ENCODE data around the gene TARS1.
"Not testable (repeated sequence)": the region's sequence is repeated elsewhere in the genome, so short reads cannot be mapped to it uniquely, and the experiment has no call there.

TARS1 gene

GRCh38 chr5:33501899-33502298, 61.1 kb downstream of the TARS1 start:
- no peak overlapping the region for H3K27ac ChIP-seq
- no peak for DNase-seq (ENCODE audit: low spot score)
- no peak for TF ChIP-seq CTCF (conservative IDR thresholded peaks at IDR 0.05; ENCODE audit: low read depth)
- CTCF ChIA-PET = no interaction called here
- POLR2A ChIA-PET (ENCODE audit: low non-redundant PET) = no interaction called here

- ChIA-PET POLR2A (ENCODE audit: low non-redundant PET) (no interaction called here), CTCF (no interaction called here)
- no peak for TF ChIP-seq CTCF (conservative IDR thresholded peaks at IDR 0.05; ENCODE audit: low read depth)
- DNase-seq (ENCODE audit: low spot score) = no peak
- no peak overlapping the region for H3K27ac ChIP-seq
These were observed 63.8 kb downstream of the TARS1 start for GRCh38 chr5:33504570-33504969.

GRCh38 chr5:33507426-33507825, 66.7 kb downstream of the TARS1 start:
- TF ChIP-seq CTCF (conservative IDR thresholded peaks at IDR 0.05; ENCODE audit: low read depth) = no peak
- H3K27ac ChIP-seq = no peak overlapping the region
- DNase-seq (ENCODE audit: low spot score) = no peak
- POLR2A ChIA-PET (ENCODE audit: low non-redundant PET) = no interaction called here
- CTCF ChIA-PET = no interaction called here

GRCh38 chr5:33509036-33509435, 68.3 kb downstream of the TARS1 start:
- CTCF ChIA-PET = no interaction called here
- no peak for DNase-seq (ENCODE audit: low spot score)
- POLR2A ChIA-PET (ENCODE audit: low non-redundant PET) = no interaction called here
- TF ChIP-seq CTCF (conservative IDR thresholded peaks at IDR 0.05; ENCODE audit: low read depth) = no peak
- no peak overlapping the region for H3K27ac ChIP-seq

- POLR2A ChIA-PET (ENCODE audit: low non-redundant PET) = no interaction called here
- CTCF ChIA-PET = no interaction called here
- DNase-seq (ENCODE audit: low spot score) = no peak
These were observed 72.9 kb downstream of the TARS1 start for GRCh38 chr5:33513462-33514185.

GRCh38 chr5:33515366-33515765, 74.6 kb downstream of the TARS1 start:
- CTCF ChIA-PET = interaction anchor here (0.6 kb wide), 1 partner anchor 455 kb away, joined by 3 read pairs; no protein-coding TSS in a partner anchor

More at GRCh38 chr5:33513462-33514185, 72.9 kb downstream of the TARS1 start:
- no peak for TF ChIP-seq CTCF (conservative IDR thresholded peaks at IDR 0.05; ENCODE audit: low read depth)
- H3K27ac ChIP-seq = no peak overlapping the region

GRCh38 chr5:33516421-33516820, 75.7 kb downstream of the TARS1 start:
- no peak for DNase-seq (ENCODE audit: low spot score)
- CTCF ChIA-PET = interaction anchor here (0.6 kb wide), 1 partner anchor 600 kb away, joined by 3 read pairs; no protein-coding TSS in a partner anchor
- no peak for TF ChIP-seq CTCF (conservative IDR thresholded peaks at IDR 0.05; ENCODE audit: low read depth)
- no peak overlapping the region for H3K27ac ChIP-seq
- POLR2A ChIA-PET (ENCODE audit: low non-redundant PET) = no interaction called here

More at GRCh38 chr5:33515366-33515765, 74.6 kb downstream of the TARS1 start:
- DNase-seq (ENCODE audit: low spot score); POLR2A ChIA-PET (ENCODE audit: low non-redundant PET); H3K27ac ChIP-seq: not testable (repeated sequence)

Data from RWPE1 (cell line).